ENCODE results near the gene KLHL1. TPM values are rescaled to one million over a fixed set of nuclear protein-coding genes. Genes with fewer than 3 reads are reported as not detected.

KLHL1 gene
- total RNA-seq, 1 experiment from 2014 or later = not detected

DNA sequence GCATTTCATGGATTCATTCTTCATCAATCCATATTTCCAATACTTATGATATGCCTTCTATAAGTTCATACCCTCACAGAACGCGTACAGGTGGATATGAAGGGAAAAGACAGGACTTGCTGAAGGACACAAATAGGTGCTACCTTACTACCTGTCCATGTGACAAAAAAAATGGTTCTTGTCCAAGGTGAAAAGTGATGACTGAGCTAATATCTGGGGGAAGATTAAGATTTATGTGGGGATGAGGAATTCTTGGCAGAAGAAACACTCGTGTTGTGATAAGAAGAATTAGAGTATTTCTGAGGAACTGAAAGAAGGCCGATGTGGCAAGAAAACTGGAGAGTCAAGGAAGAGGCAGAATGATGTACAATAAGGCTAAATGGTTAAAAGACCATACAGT lies 357.0 kb downstream of the KLHL1 start:
- ATAC-seq = no peak
- ChIA-PET POLR2A (no interaction called here), CTCF (no interaction called here)
- H3K36me3 ChIP-seq (ENCODE audit: control insufficient read depth, insufficient read depth, low read length) = no peaks in the 10 kb centered on the region
- in situ Hi-C loops (cut with HindIII; ENCODE audit: low pct_unique_long_range_greater_than_20kb, low sequenced_read_pairs) = no loop called here
- no peak overlapping the region for H3K4me3 ChIP-seq (ENCODE audit: low read depth in 2 of 2, low read length in 2 of 2)
- H3K9me3 ChIP-seq (ENCODE audit: control insufficient read depth, insufficient read depth, low read depth, low read length) = no peaks in the 10 kb centered on the region
- H3K4me1 ChIP-seq (ENCODE audit: control insufficient read depth, insufficient read depth, low read length) = no peaks in the 10 kb centered on the region
- BruUV-seq (replicated peaks) = no TSS peak
- TF ChIP-seq, protein P1, sequence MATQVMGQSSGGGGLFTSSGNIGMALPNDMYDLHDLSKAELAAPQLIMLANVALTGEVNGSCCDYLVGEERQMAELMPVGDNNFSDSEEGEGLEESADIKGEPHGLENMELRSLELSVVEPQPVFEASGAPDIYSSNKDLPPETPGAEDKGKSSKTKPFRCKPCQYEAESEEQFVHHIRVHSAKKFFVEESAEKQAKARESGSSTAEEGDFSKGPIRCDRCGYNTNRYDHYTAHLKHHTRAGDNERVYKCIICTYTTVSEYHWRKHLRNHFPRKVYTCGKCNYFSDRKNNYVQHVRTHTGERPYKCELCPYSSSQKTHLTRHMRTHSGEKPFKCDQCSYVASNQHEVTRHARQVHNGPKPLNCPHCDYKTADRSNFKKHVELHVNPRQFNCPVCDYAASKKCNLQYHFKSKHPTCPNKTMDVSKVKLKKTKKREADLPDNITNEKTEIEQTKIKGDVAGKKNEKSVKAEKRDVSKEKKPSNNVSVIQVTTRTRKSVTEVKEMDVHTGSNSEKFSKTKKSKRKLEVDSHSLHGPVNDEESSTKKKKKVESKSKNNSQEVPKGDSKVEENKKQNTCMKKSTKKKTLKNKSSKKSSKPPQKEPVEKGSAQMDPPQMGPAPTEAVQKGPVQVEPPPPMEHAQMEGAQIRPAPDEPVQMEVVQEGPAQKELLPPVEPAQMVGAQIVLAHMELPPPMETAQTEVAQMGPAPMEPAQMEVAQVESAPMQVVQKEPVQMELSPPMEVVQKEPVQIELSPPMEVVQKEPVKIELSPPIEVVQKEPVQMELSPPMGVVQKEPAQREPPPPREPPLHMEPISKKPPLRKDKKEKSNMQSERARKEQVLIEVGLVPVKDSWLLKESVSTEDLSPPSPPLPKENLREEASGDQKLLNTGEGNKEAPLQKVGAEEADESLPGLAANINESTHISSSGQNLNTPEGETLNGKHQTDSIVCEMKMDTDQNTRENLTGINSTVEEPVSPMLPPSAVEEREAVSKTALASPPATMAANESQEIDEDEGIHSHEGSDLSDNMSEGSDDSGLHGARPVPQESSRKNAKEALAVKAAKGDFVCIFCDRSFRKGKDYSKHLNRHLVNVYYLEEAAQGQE (IDR thresholded peaks at IDR 0.05; ENCODE audit: insufficient read depth in 1 of 2, low read depth in 2 of 2, low read length in 1 of 2) = no peak
- TF ChIP-seq SIN3A (IDR thresholded peaks at IDR 0.05; ENCODE audit: borderline replicate concordance, insufficient read depth, low read depth, low read length) (no peak), TCF7L2 (IDR thresholded peaks at IDR 0.05; ENCODE audit: low read depth, low read length) (no peak), POLR2AphosphoS5 (IDR thresholded peaks at IDR 0.05; ENCODE audit: low read depth, low read length) (no peak), CTCF (IDR thresholded peaks at IDR 0.05) (no peak)
- no peak overlapping the region for H3K27ac ChIP-seq (ENCODE audit: low read length)
- intact Hi-C loops (cut with micrococcal nuclease; ENCODE audit: unreplicated experiment) = no loop called here
- no peak for DNase-seq (ENCODE audit: low read depth, low spot score)
- no peaks in the 10 kb centered on the region for H3K27me3 ChIP-seq (ENCODE audit: control insufficient read depth, insufficient read depth, low read length)

DNA sequence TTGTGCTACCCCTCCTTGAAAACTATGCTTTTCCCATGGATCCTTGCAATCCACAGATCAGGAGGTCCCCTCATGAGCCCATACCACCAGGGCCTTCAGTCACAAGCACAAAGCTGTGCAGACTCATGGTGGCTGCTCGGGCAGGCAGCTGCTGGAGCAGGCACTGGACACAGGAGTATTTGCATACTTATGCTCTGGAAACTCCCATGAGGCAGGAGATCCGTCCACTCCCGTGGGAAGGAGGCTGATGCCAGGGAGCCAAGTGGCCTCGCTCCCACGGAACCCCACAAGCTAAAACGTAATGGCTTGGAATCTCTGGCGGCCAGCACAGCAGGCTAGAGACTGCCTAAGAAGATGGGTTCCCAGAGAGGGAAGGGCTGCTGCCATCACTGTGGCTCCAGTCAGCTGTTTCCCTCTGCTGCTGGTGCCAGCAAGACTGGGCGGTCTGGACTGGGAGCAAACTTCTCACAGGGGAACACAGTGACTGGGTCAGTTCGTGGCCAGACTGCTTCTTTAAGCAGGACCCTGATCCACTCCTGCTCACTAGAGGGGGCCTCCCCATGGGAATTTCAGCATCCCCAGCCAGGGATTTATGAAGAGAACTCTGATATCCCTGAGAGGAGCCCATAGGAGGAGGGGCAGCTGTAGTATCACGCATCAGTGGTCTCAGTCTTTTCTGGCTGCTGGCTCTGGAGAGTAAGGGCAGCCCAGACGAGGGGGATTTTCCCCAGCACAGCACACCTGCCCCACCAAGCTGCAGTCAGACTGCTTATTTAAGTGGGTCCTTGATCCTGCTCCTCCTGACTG lies 370.9 kb downstream of the KLHL1 start:
- no peak for DNase-seq (ENCODE audit: low read depth, low spot score)
- BruUV-seq (replicated peaks) = no TSS peak
- Histone ChIP-seq H3K4me1 (ENCODE audit: control insufficient read depth, insufficient read depth, low read length) (no peaks in the 10 kb centered on the region), H3K27me3 (ENCODE audit: control insufficient read depth, insufficient read depth, low read length) (no peaks in the 10 kb centered on the region), H3K27ac (ENCODE audit: low read length) (no peak overlapping the region), H3K9me3 (ENCODE audit: control insufficient read depth, insufficient read depth, low read depth, low read length) (no peaks in the 10 kb centered on the region), H3K4me3 (ENCODE audit: low read depth in 2 of 2, low read length in 2 of 2) (no peak overlapping the region), H3K36me3 (ENCODE audit: control insufficient read depth, insufficient read depth, low read length) (no peaks in the 10 kb centered on the region)
- ChIA-PET CTCF (no interaction called here), POLR2A (no interaction called here)
- in situ Hi-C loops (cut with HindIII; ENCODE audit: low pct_unique_long_range_greater_than_20kb, low sequenced_read_pairs) (no loop called here), intact Hi-C loops (cut with micrococcal nuclease; ENCODE audit: unreplicated experiment) (no loop called here)
- no peak for ATAC-seq
- TF ChIP-seq TCF7L2 (IDR thresholded peaks at IDR 0.05; ENCODE audit: low read depth, low read length) (no peak), SIN3A (IDR thresholded peaks at IDR 0.05; ENCODE audit: borderline replicate concordance, insufficient read depth, low read depth, low read length) (no peak)

DNA sequence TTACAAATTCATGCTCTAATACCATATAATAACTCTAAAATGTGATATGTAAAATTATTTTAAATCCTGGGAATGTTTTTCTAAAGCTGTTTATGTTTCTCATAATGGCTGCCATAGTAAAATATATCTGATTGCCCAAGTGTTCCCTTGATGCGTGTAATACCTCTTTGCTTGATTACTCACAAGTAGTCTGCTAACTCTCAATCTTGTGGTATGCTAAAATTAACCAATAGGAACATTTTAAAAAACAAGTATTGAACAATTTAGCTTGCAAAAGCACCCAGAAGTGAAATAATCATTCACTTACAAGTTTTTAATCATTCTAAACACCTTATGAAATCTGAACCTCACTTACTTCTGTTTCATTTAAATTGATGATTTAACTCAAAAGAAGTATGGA lies 386.6 kb downstream of the KLHL1 start:
- H3K27me3 ChIP-seq (ENCODE audit: control insufficient read depth, insufficient read depth, low read length) = no peaks in the 10 kb centered on the region
- intact Hi-C loops (cut with micrococcal nuclease; ENCODE audit: unreplicated experiment) = no loop called here
- no peaks in the 10 kb centered on the region for H3K9me3 ChIP-seq (ENCODE audit: control insufficient read depth, insufficient read depth, low read depth, low read length)
- no peak overlapping the region for H3K4me3 ChIP-seq (ENCODE audit: low read depth in 2 of 2, low read length in 2 of 2)
- BruUV-seq (replicated peaks) = no TSS peak
- H3K27ac ChIP-seq (ENCODE audit: low read length) = no peak overlapping the region
- TF ChIP-seq TCF7L2 (IDR thresholded peaks at IDR 0.05; ENCODE audit: low read depth, low read length) = no peak
- TF ChIP-seq POLR2AphosphoS5 (IDR thresholded peaks at IDR 0.05; ENCODE audit: low read depth, low read length) = no peak
- TF ChIP-seq, protein P1 (IDR thresholded peaks at IDR 0.05; ENCODE audit: insufficient read depth in 1 of 2, low read depth in 2 of 2, low read length in 1 of 2) = no peak
- TF ChIP-seq CTCF (IDR thresholded peaks at IDR 0.05) = no peak
- no peak for TF ChIP-seq SIN3A (IDR thresholded peaks at IDR 0.05; ENCODE audit: borderline replicate concordance, insufficient read depth, low read depth, low read length)
- DNase-seq (ENCODE audit: low read depth, low spot score) (no peak), ATAC-seq (no peak)
- in situ Hi-C loops (cut with HindIII; ENCODE audit: low pct_unique_long_range_greater_than_20kb, low sequenced_read_pairs) = no loop called here
- H3K4me1 ChIP-seq (ENCODE audit: control insufficient read depth, insufficient read depth, low read length) = no peaks in the 10 kb centered on the region
- ChIA-PET CTCF (no interaction called here), POLR2A (no interaction called here)
- H3K36me3 ChIP-seq (ENCODE audit: control insufficient read depth, insufficient read depth, low read length) = no peaks in the 10 kb centered on the region

Measured in Panc1 (cell line).